Mucosa of descending colon (tissue), 3 donors: ENCODE results near the gene HMGN4. TPM values are rescaled to one million over a fixed set of nuclear protein-coding genes. Genes with fewer than 3 reads are reported as not detected.

Experiments used
- ATAC-seq: fragments of 200-7000 bp; cut with Tn5 transposase; one replicate; pipeline ENCODE4 v1.9.1; 2020; ENCODE audit warnings: mild to moderate bottlenecking, moderate library complexity
- DNase-seq, 3 donors: peaks; one replicate each; pipeline ENCODE4 v3.0.0-alpha.2; 2020
- H3K36me3 ChIP-seq: fragments of 200-600 bp; one replicate; pipeline ENCODE4 v1.8.0; 2021; ENCODE audit warnings: low read depth, mild to moderate bottlenecking
- H3K4me1 ChIP-seq: fragments of 200-600 bp; one replicate; pipeline ENCODE4 v1.8.0; 2021; ENCODE audit warnings: low read depth, mild to moderate bottlenecking
- H3K4me3 ChIP-seq: fragments of 200-600 bp; one replicate; pipeline ENCODE4 v1.8.0; 2021; ENCODE audit warnings: mild to moderate bottlenecking
- H3K9me3 ChIP-seq: fragments of 200-600 bp; one replicate; pipeline ENCODE4 v1.8.0; 2021; ENCODE audit warnings: mild to moderate bottlenecking
- intact Hi-C, 2 donors: fragments of 100-400 bp; cut with DNase I in 1 of 2; cut with micrococcal nuclease in 1 of 2; formaldehyde crosslinking; loops; one replicate each; pipeline versions ENCODE4 v1.11.0 to v1.11.1; 2022; cut with DNase I, micrococcal nuclease
- total RNA-seq, 3 donors: library from RNA; stranded (reverse); fragmentation: NEBNext Ultra II Directional in 2 of 3; extraction: Animal tissue kit (Norgen Biotek cat#: 25700) in 2 of 3; gene quantifications; one replicate each; pipeline versions ENCODE4 v1.2.1 to v1.2.4, GENCODE V29; 2021 to 2023
- TF ChIP-seq, protein P1 (sequence below): fragments of 200-600 bp; IDR thresholded peaks from one replicate; pipeline ENCODE4 v1.8.0; 2022; ENCODE audit warnings: antibody characterized with exemption, mild to moderate bottlenecking
- donor health status: DM: no; HTN: no; CAD: no; lungs with moderate emphysema.
- donor health status: DM: no; HTN: no; CAD: no.
- donor health status: DM: no; HTN: yes; CAD: no.

The HMGN4 gene
- total RNA-seq, 3 donors from 2014 or later, result 58.6 to 76.0 (median 68.2) TPM

GRCh38 chr6:26568601-26569432, 30.7 kb downstream of the HMGN4 start:
- no peaks in the 10 kb centered on the region for H3K36me3 ChIP-seq
- DNase-seq, result peak; percentile 91 to 98 (median 97)
- ATAC-seq, result peak; percentile 84
- TF ChIP-seq, protein P1, sequence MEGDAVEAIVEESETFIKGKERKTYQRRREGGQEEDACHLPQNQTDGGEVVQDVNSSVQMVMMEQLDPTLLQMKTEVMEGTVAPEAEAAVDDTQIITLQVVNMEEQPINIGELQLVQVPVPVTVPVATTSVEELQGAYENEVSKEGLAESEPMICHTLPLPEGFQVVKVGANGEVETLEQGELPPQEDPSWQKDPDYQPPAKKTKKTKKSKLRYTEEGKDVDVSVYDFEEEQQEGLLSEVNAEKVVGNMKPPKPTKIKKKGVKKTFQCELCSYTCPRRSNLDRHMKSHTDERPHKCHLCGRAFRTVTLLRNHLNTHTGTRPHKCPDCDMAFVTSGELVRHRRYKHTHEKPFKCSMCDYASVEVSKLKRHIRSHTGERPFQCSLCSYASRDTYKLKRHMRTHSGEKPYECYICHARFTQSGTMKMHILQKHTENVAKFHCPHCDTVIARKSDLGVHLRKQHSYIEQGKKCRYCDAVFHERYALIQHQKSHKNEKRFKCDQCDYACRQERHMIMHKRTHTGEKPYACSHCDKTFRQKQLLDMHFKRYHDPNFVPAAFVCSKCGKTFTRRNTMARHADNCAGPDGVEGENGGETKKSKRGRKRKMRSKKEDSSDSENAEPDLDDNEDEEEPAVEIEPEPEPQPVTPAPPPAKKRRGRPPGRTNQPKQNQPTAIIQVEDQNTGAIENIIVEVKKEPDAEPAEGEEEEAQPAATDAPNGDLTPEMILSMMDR, result no peak
- H3K4me3 ChIP-seq, result peak overlapping the region; percentile 18
- H3K4me1 ChIP-seq, result no peaks in the 10 kb centered on the region
- H3K9me3 ChIP-seq, result no peaks in the 10 kb centered on the region
- intact Hi-C loops, result no loop called here

GRCh38 chr6:26569433-26569764, 31.2 kb downstream of the HMGN4 start:
- ATAC-seq, result no peak
- intact Hi-C loops, result no loop called here
- Histone ChIP-seq H3K9me3 (no peaks in the 10 kb centered on the region), H3K4me3 (no peak overlapping the region), H3K4me1 (no peaks in the 10 kb centered on the region), H3K36me3 (no peaks in the 10 kb centered on the region)
- TF ChIP-seq, protein P1, result no peak
- DNase-seq, result no peak

GRCh38 chr6:26570027-26570809, 32.1 kb downstream of the HMGN4 start:
- Histone ChIP-seq H3K9me3 (no peaks in the 10 kb centered on the region), H3K4me1 (no peaks in the 10 kb centered on the region), H3K4me3 (no peak overlapping the region), H3K36me3 (no peaks in the 10 kb centered on the region)
- DNase-seq (no peak), ATAC-seq (no peak)
- intact Hi-C loops, result no loop called here
- TF ChIP-seq, protein P1, result no peak

GRCh38 chr6:26571592-26572296, 33.6 kb downstream of the HMGN4 start:
- ATAC-seq (peak; percentile 74), DNase-seq (peak in 2 of 3 donors; percentile 53 to 72)
- H3K4me3 ChIP-seq, result no peak overlapping the region
- H3K4me1 ChIP-seq, result no peaks in the 10 kb centered on the region
- intact Hi-C loops, result no loop called here
- H3K9me3 ChIP-seq, result no peaks in the 10 kb centered on the region
- TF ChIP-seq, protein P1, result no peak
- no peaks in the 10 kb centered on the region for H3K36me3 ChIP-seq

DNA sequence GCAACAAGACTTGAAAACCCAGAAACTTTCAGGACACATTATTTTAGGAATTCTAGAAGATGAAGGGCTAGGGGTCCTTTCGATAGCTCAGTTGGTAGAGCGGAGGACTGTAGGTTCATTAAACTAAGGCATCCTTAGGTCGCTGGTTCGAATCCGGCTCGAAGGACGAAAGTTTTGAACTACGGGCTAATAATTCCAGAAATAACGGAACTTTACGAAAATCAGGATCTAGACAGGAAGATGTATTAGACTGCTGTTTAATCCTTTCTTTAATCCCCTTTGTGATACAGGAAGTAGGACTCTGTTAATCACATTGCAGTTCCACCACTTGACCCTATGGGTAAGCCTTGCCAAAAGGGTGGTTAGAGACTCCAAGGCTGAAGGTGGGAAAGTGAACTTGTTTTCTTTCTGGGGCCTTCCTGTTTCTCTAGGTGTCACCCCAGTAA, 37.4 kb downstream of the HMGN4 start:
- peaks cover 7% of the 10 kb centered on the region for H3K9me3 ChIP-seq
- intact Hi-C loops, result no loop called here
- no peaks in the 10 kb centered on the region for H3K4me1 ChIP-seq
- TF ChIP-seq, protein P1, result no peak
- ATAC-seq (no peak), DNase-seq (no peak)
- H3K4me3 ChIP-seq, result no peak overlapping the region
- no peaks in the 10 kb centered on the region for H3K36me3 ChIP-seq
